Transverse colon (tissue), 4 donors: ENCODE measurements around the gene LY6G6C.

Experiments
- EP300 ChIP-seq: sonication (generic); formaldehyde crosslinking; IDR thresholded peaks from one replicate; pipeline ENCODE4 v1.6.1; 2017; ENCODE audit warnings: antibody characterized with exemption, low read depth
- POLR2A ChIP-seq: fragments of 450-650 bp; IDR thresholded peaks from one replicate; pipeline ENCODE4 v1.6.1; 2016; ENCODE audit warnings: antibody characterized with exemption, mild to moderate bottlenecking, moderate library complexity
- POLR2AphosphoS5 ChIP-seq, 3 donors: sonication (generic); formaldehyde crosslinking; IDR thresholded peaks; one replicate each; pipeline ENCODE4 v1.6.1; 2016; ENCODE audit warnings: antibody characterized with exemption in 3 of 3
- TF ChIP-seq, protein P1 (sequence below), 5 experiments: fragments of 200-600 bp in 3 of 5; fragments of 450-650 bp in 2 of 5; sonication (generic) in 3 of 5; IDR thresholded peaks; 1 replicate in 2 of 5; 2 replicates in 3 of 5; pipeline ENCODE4 v1.5.1; 2016 to 2017; ENCODE audit warnings: antibody characterized with exemption in 5 of 5, inconsistent platforms in 3 of 5, mild to moderate bottlenecking in 2 of 5, moderate library complexity in 1 of 5

DNA sequence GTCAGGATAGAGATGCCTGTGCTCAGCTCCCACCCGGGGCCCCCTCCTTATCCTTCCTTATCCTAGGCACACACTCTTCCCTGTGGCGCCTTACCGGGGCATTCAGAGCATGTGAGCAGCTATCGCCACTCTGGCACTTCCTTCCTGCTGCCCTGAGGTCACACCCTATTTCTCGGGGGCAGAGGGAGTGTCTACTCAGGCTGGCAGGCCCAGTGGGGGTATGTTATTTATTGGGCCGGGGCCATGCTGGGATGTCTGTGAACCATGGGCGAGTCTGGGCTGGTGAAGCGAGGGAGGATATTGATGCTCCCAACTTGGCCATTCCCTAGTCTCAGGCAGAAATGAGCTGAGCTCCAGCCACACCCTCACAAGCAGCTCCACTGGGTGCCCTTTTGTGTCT, 10.3 kb downstream of the LY6G6C start:
- TF ChIP-seq POLR2A, result no peak
- TF ChIP-seq, protein P1, sequence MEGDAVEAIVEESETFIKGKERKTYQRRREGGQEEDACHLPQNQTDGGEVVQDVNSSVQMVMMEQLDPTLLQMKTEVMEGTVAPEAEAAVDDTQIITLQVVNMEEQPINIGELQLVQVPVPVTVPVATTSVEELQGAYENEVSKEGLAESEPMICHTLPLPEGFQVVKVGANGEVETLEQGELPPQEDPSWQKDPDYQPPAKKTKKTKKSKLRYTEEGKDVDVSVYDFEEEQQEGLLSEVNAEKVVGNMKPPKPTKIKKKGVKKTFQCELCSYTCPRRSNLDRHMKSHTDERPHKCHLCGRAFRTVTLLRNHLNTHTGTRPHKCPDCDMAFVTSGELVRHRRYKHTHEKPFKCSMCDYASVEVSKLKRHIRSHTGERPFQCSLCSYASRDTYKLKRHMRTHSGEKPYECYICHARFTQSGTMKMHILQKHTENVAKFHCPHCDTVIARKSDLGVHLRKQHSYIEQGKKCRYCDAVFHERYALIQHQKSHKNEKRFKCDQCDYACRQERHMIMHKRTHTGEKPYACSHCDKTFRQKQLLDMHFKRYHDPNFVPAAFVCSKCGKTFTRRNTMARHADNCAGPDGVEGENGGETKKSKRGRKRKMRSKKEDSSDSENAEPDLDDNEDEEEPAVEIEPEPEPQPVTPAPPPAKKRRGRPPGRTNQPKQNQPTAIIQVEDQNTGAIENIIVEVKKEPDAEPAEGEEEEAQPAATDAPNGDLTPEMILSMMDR (IDR thresholded peaks at IDR 0.05), result no peak
- TF ChIP-seq EP300, result no peak
- TF ChIP-seq POLR2AphosphoS5 (IDR thresholded peaks at IDR 0.05), result peak in 1 of 3 donors; percentile 43
